MCF 10A (cell line): ENCODE results near the gene RAPGEF1. TPM values are rescaled to one million over a fixed set of nuclear protein-coding genes. Genes with fewer than 3 reads are reported as not detected.
A peak's percentile ranks its signal among the peaks of the same experiment; 100 is the strongest.

ENCODE experiments used
- BruUV-seq: library from RNA; stranded (reverse); fragments of 400-500 nt; replicated peaks from 2 replicates; lab custom pipeline; 2021; lab: Mats Ljungman, UMichigan
- CTCF ChIA-PET: fragments of 300-600 bp; sonication (Branson Sonifier 250); formaldehyde crosslinking; extraction: SDS; loops from one replicate; lab custom pipeline; 2021; ENCODE audit warnings: antibody characterized with exemption, inconsistent platforms; lab: Yijun Ruan, JAX
- POLR2A ChIA-PET: fragments of 300-600, 350-650 bp; sonication (Branson Sonifier 250); formaldehyde crosslinking; extraction: SDS; loops from one replicate; lab custom pipeline; 2020; ENCODE audit warnings: antibody characterized with exemption, inconsistent platforms; lab: Yijun Ruan, JAX
- DNase-seq: peaks from one replicate; pipeline ENCODE4 v3.0.0-alpha.2; 2018; ENCODE audit not compliant: unreplicated experiment
- H3K27ac Mint-ChIP-seq: one replicate; pipeline ENCODE4 v1.8.0; 2022; ENCODE audit warnings: mild to moderate bottlenecking, low read depth, mixed read lengths; ENCODE audit not compliant: unreplicated experiment
- H3K27me3 Mint-ChIP-seq: one replicate; pipeline ENCODE4 v1.8.0; 2022; ENCODE audit warnings: mixed read lengths; ENCODE audit not compliant: insufficient read depth, unreplicated experiment
- H3K36me3 Mint-ChIP-seq: one replicate; pipeline ENCODE4 v1.8.0; 2022; ENCODE audit warnings: mild to moderate bottlenecking, moderate library complexity, mixed read lengths; ENCODE audit not compliant: insufficient read depth, unreplicated experiment
- H3K4me1 Mint-ChIP-seq: one replicate; pipeline ENCODE4 v1.8.0; 2022; ENCODE audit warnings: mixed read lengths; ENCODE audit not compliant: insufficient read depth, unreplicated experiment
- H3K4me3 Mint-ChIP-seq: one replicate; pipeline ENCODE4 v1.8.0; 2022; ENCODE audit warnings: mild to moderate bottlenecking, moderate library complexity, mixed read lengths; ENCODE audit not compliant: unreplicated experiment
- H3K9me3 Mint-ChIP-seq: one replicate; pipeline ENCODE4 v1.8.0; 2022; ENCODE audit warnings: mixed read lengths; ENCODE audit not compliant: unreplicated experiment
- intact Hi-C: fragments of 100-400 bp; cut with micrococcal nuclease; formaldehyde crosslinking; loops from 2 replicates; pipeline ENCODE4 v1.14.1; 2022
- total RNA-seq: library from RNA; stranded (reverse); gene quantifications from 2 replicates; pipeline ENCODE4 v1.2.3, GENCODE V29; 2022
- TF ChIP-seq, protein P1 (sequence below): fragments of 200-600 bp; IDR thresholded peaks from one replicate; pipeline ENCODE4 v1.8.0; 2022; ENCODE audit warnings: antibody characterized with exemption, mild to moderate bottlenecking; ENCODE audit not compliant: unreplicated experiment

RAPGEF1 gene
- total RNA-seq, 1 experiment from 2014 or later: 55.4 TPM

DNA sequence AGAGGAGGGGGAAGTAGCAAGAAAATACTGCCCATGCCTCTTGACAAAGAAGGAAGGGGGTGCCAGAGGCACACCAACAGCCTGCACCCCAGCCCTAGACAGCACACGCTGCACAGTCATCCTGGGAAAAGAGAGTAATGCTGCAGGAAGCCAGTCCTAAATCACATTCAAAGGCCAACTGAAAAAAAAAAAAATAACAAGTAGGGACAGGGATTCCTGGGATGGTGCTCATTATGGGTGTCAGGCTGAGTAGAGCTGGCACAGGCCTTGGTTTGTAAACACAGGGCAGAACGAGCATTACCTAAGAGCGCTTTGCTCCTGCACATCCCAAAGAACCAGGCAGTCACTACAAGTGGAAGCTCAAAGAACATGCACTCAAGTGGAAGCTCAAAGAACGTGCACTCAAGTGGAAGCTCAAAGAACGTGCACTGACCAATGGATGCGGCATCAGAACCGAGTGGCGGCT is 7.8 kb downstream of the RAPGEF1 start:
- peak overlapping the region; percentile 72 for H3K27ac Mint-ChIP-seq
- no peak overlapping the region for H3K4me3 Mint-ChIP-seq
- H3K36me3 Mint-ChIP-seq: peaks cover 4% of the 10 kb centered on the region
- intact Hi-C loops: loop anchor here (5.0 kb wide), 1 partner anchor 80 kb away; no protein-coding TSS in a partner anchor
- ChIA-PET POLR2A (interaction anchor here (0.7 to 4.7 kb wide), 18 partner anchors 11 to 141 kb away, joined by 3 to 57 read pairs (median 10); no protein-coding TSS in a partner anchor), CTCF (interaction anchor here (0.6 to 1.6 kb wide), 11 partner anchors 8 to 141 kb away, joined by 3 to 12 read pairs (median 3); no protein-coding TSS in a partner anchor)
- BruUV-seq: no TSS peak
- peaks cover 69% of the 10 kb centered on the region for H3K4me1 Mint-ChIP-seq
- peak; percentile 88 for DNase-seq
- H3K9me3 Mint-ChIP-seq: no peaks in the 10 kb centered on the region
- TF ChIP-seq, protein P1, sequence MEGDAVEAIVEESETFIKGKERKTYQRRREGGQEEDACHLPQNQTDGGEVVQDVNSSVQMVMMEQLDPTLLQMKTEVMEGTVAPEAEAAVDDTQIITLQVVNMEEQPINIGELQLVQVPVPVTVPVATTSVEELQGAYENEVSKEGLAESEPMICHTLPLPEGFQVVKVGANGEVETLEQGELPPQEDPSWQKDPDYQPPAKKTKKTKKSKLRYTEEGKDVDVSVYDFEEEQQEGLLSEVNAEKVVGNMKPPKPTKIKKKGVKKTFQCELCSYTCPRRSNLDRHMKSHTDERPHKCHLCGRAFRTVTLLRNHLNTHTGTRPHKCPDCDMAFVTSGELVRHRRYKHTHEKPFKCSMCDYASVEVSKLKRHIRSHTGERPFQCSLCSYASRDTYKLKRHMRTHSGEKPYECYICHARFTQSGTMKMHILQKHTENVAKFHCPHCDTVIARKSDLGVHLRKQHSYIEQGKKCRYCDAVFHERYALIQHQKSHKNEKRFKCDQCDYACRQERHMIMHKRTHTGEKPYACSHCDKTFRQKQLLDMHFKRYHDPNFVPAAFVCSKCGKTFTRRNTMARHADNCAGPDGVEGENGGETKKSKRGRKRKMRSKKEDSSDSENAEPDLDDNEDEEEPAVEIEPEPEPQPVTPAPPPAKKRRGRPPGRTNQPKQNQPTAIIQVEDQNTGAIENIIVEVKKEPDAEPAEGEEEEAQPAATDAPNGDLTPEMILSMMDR: no peak
- no peaks in the 10 kb centered on the region for H3K27me3 Mint-ChIP-seq

GRCh38 chr9:131731644-131732043 is 8.2 kb downstream of the RAPGEF1 start:
- Mint-ChIP-seq H3K27me3 (no peaks in the 10 kb centered on the region), H3K4me3 (no peak overlapping the region)
- CTCF ChIA-PET: interaction anchor here (0.9 to 2.1 kb wide), 8 partner anchors 9 to 140 kb away, joined by 3 to 12 read pairs (median 3); no protein-coding TSS in a partner anchor

DNA sequence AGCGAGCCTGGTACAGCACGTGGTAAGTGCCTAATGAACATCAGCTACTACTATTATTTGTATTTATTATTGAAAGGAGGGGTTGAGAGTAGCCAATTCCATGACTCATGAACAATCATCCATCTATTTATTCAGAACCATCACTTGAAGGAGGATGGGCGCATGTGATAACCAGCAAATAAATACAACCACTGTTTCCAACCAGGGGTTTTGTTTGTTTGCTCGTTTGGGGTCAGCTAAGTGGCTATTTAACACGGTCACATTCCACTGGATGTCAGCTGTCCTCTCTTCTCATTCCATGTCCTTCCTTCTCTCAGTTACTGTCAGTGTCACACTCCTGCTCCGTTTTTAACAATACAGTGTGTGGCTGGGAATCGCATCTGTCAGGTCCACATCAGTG is 8.6 kb downstream of the RAPGEF1 start:
- no peak overlapping the region for H3K4me3 Mint-ChIP-seq
- ChIA-PET POLR2A (interaction anchor here (0.9 to 4.7 kb wide), 13 partner anchors 8 to 122 kb away, joined by 3 to 57 read pairs (median 13); partner anchors contain the start of gene RAPGEF1), CTCF (interaction anchor here (0.6 to 2.1 kb wide), 5 partner anchors 9 to 381 kb away, joined by 3 to 12 read pairs (median 4); no protein-coding TSS in a partner anchor)
- H3K4me1 Mint-ChIP-seq: peaks cover 70% of the 10 kb centered on the region
- DNase-seq: no peak
- H3K27me3 Mint-ChIP-seq: no peaks in the 10 kb centered on the region
- H3K27ac Mint-ChIP-seq: peak overlapping the region; percentile 72
- intact Hi-C loops: loop anchor here (5.0 kb wide), 1 partner anchor 79 kb away; no protein-coding TSS in a partner anchor
- peaks cover 4% of the 10 kb centered on the region for H3K36me3 Mint-ChIP-seq
- TF ChIP-seq, protein P1: no peak
- no TSS peak for BruUV-seq
- H3K9me3 Mint-ChIP-seq: no peaks in the 10 kb centered on the region

More at GRCh38 chr9:131731644-131732043, 8.2 kb downstream of the RAPGEF1 start:
- peak overlapping the region; percentile 72 for H3K27ac Mint-ChIP-seq
- intact Hi-C loops: loop anchor here (5.0 kb wide), 1 partner anchor 79 kb away; no protein-coding TSS in a partner anchor
- H3K36me3 Mint-ChIP-seq: peaks cover 4% of the 10 kb centered on the region
- POLR2A ChIA-PET: interaction anchor here (0.8 to 4.7 kb wide), 17 partner anchors 8 to 140 kb away, joined by 3 to 57 read pairs (median 11); partner anchors contain the start of gene RAPGEF1
- DNase-seq: no peak
- peaks cover 71% of the 10 kb centered on the region for H3K4me1 Mint-ChIP-seq
- TF ChIP-seq, protein P1: no peak
- BruUV-seq: no TSS peak
- H3K9me3 Mint-ChIP-seq: no peaks in the 10 kb centered on the region

- no peaks in the 10 kb centered on the region for H3K27me3 Mint-ChIP-seq
- H3K36me3 Mint-ChIP-seq: no peaks in the 10 kb centered on the region
- peak overlapping the region; percentile 19 for H3K27ac Mint-ChIP-seq
- peaks cover 50% of the 10 kb centered on the region for H3K4me1 Mint-ChIP-seq
- BruUV-seq: no TSS peak
- POLR2A ChIA-PET: interaction anchor here (1.5 to 4.3 kb wide), 11 partner anchors 8 to 119 kb away, joined by 7 to 49 read pairs (median 20); no protein-coding TSS in a partner anchor
- no peaks in the 10 kb centered on the region for H3K9me3 Mint-ChIP-seq
- CTCF ChIA-PET: interaction anchor here (0.6 to 1.3 kb wide), 4 partner anchors 19 to 1018 kb away, joined by 3 to 4 read pairs (median 3); no protein-coding TSS in a partner anchor
- intact Hi-C loops: no loop called here
- TF ChIP-seq, protein P1: no peak
- DNase-seq: no peak
- no peak overlapping the region for H3K4me3 Mint-ChIP-seq
Observed at GRCh38 chr9:131728961-131729360, 10.9 kb downstream of the RAPGEF1 start.
